ENCODE results near the gene TBX2. TPM values are rescaled to one million over a fixed set of nuclear protein-coding genes. Genes with fewer than 3 reads are reported as not detected.

TBX2 gene
- total RNA-seq, 1 experiment from 2014 or later: 2.1 TPM

DNA sequence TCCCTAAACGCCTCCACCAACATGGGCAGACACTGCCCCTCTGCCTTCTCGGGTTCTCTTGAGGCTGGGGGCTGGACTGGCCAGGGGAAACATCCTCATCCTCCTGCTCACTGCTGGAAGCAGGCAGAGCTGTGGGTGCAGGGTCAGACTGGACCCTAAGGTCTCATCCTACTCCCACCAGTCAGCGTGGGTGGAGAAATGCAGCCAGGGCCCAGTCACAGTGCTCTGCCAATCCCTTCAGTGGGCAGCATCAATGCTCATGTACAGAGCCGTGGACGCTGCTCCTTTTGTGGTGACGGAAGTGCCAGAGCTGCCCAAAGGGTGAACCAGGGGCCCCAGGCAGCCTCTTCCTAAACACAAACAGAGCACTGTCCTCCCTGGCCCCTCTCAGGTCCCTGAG is 13.4 kb upstream of the TBX2 start:
- DNase-seq (ENCODE audit: low read depth): no peak

DNA sequence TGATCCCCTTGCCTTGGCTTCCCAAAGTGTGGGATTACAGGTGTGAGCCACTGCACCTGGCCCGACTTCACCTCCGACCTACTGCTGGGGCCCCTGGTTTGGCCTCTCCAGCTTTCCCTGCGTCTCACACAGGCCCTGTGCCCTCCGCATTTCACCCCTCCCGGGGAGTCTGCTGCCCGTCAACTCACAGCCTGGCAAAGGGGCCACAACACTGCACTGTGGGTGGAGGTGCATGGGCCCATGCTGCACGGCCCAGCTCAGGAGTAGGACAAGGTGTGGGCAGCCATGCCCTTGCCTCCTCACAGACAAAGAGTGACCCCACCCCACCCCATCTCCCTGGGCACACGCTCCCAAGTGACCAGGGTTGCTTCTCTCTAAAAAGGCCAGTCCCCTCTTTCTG is 12.6 kb upstream of the TBX2 start:
- no peak for DNase-seq (ENCODE audit: low read depth)

DNA sequence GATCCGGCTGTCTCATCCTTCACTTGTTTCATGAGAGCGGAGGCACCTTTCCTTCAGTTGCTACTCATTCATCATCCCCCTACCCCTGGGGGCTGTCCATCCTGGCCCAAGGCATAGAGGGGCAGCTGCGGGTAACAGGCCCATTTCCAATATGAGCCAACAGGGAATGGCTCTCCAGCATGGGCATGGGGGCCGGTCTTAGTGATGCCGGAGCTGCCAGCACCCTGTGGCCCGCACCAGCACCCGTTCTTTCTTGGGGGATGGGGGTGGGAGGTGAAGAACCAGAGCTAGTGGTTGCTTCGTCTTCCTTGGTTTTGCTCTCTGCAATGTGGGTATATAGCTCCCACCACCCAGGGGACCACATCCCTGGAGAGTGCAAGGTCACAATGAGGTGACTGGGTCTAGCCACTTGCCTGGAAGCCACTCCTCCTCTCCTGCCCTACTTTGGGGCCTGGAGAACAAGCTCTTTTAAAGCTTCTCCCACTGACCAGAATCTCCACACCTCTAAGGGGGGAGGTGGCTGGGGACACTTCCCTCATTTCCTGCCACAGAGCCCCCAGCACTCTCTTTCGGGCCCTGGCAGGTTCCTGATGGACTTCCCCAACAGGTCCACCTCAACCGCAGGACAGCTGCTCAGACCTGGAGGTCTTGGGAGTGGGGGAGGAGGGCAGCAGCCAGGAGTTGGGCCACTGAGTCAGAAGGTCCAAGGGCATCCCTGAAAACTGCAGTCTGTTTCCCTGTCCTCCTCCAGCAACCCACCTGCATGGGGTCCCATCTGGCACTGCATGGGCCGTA is 11.9 kb upstream of the TBX2 start:
- no peak for DNase-seq (ENCODE audit: low read depth)

DNA sequence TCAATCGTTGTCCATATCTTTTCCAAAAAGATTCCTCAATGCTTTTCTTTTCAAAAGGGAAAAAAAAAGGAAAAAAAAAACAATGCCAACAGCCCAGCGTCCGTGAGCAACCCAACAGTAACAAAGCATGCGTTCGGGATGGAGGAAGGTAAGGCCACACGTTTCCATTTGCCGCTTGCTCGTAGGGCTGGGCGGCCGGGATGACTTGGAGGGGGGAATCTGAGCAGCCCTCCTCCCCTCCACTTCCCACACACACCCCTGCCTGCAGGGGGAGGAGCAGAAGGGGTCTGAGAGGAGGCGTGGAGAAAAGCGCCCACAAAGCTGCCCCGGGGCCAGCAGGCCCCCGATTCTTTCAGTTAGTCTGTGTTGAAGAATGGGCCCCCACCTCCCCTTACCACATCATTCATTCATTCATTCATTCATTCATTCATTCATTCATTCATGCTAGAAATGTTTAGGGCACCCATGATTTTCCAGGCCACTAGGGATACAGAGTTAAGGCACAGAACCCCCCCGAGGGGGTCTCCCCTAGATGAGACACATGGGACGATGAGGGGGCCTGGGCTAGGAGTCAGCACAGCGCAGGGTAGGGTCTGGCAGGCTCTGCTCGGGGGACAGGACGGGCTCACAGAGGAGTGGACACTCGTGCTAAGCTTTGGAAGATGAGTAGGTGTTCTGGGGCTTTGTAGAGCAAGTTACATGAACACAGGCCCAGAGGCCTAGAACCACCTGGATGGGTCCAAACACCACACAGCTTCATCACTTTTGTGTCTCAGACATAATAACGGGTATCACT is 10.9 kb upstream of the TBX2 start:
- no peak for DNase-seq (ENCODE audit: low read depth)

DNA sequence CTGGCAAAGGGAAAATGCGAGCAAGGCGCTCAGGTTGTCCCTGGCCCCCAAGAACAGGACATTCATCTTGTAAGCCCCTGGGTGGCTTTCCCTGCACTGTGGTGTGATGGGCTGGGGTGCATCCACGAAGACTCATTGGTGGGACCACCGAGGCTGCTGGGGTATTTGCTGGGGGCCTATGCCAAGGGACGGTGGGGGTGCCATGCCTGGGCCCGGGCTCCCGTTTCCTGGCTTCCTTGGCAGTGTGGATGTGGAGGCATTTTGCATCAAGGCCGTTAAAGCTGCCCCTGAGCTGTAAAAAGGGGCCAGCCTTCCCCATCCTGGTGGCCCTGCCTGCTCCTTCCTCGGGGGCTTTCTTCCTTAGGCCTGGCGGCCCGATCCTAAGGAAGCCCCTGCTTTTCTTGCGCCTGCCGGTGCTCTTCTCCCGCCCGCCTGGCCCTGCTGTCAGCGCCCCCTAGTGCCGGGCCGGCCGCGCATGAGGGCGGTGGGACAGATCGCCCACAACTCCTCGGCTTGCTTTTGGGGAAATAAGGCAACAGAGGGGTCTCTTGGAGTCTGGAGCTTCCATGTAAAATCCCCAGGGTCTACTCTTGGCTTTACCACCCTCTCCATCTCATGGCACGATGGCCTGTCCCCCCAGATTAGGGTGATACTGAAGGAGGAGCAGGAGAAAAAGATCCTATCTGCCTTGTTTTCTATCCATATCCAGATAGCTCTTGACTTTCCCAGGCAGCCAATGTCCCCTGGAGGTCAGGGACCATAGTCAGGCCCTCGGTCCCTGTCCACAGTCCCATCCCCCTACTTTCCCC is 9.8 kb upstream of the TBX2 start:
- DNase-seq (ENCODE audit: low read depth): peak; percentile 32

DNA sequence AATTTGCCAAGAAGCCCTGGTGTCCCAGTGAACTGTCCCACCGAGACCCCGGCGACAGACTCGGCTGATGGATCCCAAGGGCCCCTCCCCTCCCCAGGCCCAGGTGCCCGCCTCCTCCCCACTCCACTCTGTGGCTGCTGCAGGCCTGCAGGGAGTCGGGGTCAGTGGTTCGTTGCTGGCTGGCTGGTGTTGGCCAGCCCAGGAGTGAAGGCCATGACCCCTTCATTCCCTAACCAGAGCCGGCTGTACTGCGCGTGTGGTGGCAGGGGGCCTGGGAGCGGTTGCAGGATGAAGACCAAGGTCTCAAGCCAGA is 9.2 kb upstream of the TBX2 start:
- no peak for DNase-seq (ENCODE audit: low read depth)

DNA sequence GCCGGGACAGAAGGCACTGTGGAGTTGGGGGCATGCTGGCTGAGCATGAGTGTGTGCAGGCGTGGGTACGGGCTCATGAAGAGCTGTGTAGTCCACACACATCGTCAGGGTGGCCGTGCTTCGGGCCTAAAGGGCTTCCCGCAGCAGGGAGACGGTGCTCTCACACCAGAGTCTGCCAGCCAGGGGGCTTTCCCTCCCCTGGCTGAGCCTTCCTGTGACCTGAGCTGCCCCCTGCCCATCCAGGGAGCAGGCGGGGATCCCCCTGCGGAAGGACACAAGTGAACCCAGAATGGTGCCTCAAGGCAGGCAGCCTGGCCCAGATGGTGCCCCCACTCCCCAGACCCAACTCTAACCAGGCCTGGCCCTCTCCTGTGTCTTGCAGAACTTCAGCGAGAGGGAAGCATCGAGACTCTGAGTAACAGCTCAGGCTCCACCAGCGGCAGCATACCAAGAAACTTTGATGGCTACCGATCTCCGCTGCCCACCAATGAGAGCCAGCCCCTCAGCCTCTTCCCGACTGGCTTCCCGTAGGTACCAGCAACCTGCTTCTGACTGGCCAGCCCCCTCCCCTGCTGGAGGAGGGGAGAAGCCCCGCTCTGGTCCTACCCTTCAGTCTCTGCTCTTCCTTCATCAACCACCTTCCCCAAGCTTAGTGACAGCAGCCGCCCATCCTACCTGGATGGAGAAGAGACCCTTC is 7.9 kb upstream of the TBX2 start:
- no peak for DNase-seq (ENCODE audit: low read depth)

DNA sequence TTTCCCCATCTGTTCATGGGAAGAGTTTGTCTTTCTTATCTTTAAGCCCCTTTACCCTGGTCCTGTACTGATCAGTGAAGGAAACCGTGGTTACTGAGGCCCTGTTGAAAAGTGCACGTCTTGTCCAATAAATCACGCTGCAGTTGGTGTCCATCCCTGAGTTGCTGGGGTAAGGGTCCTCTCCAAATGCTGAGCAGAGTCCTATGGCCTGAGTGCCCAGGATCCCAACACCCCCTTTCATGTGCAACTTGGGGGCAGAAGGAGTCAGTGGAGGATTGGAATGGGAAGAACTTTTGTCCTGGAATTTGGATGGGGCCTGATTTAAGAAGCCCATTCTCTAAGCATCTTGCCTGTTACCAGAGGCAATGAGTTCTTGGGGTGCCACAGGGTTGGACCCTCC is 7.0 kb upstream of the TBX2 start:
- DNase-seq (ENCODE audit: low read depth): no peak

DNA sequence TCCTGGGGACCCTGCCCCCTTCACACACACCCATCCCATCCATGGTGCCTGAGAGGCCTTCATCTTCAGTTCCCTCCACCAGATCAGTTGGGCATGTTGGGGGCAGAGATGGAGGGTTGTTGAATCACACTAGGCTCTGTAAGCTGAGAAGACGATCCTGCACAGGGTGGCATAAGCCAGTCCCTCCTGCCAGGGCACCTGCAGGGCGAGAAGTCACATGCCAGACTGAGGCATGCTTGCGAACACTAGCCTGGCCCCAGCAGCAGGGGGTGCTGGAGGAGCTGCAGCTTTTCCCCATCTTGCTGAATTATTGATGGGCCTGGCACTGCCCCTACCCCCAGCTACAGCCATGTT is 6.1 kb upstream of the TBX2 start:
- DNase-seq (ENCODE audit: low read depth): no peak

DNA sequence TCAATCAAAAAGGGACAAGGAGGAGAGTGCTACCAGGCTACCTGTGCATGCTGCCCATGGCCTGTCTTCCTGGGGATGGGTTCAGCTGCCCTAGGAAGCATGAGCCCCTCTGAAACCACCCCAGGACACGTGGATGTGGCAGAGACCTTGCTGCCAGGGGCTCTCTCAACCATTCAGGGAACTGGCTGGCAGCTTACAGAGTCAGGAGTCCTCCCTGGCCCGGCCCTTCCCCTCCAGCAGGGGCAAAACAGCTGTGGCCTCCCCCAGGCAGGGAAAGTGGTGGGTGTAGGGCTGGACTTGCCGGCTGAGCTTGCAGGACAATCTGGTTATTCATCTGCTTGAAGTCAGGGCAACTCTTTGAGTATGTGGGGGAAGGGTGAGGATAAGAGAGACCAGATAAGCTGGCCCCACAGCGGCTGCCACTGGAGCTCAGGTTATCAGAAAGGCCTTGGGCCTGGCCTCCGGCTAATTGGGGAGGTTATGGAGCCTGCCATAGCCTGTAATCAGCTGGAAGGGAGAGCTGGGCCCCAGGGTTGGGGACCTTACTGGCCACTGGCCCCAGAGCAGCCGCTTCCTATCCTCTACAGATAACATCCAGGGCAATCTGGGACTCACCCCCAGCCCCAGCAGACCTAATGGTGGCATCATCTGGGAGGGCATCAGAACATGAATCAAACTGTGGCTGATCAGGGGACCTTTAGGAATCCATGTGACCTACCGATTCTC is 5.6 kb upstream of the TBX2 start:
- no peak for DNase-seq (ENCODE audit: low read depth)

DNA sequence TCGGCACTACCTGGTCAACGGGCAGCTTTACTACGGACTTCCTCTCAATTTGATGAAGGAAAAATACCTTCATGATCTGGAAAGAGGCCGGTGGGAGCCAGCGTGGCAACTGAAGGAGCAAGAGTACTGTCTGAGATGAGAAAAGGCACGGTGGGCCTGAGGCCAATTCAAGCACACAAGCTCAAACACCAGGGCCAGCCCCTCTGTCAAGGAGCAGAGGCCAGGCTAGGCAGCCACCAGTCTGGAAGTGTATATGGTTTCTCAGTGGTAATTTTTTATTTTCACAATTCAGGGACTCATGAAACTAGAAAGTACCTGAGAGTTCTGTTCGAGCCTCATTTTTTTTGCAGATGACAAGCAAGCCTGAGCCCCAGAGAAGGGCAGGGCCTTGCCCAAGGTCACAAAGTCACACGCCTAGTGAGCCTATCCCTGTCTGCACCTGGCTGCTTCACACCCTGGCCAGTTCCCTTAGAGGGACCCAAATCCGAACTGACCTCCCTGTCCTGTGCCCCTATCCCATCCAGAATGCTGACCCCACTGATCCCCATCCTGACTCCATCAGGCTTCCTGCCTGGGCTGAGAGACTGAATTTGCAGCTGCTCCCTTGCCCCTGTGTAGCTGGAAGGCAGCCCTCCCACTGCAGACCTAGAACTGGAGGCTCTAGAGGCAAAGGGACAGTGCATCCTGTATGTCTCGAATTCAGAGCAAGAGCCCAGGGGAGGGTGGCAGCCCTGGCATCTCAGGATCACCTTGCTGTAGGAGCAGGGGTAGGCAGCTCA is 4.8 kb upstream of the TBX2 start:
- no peak for DNase-seq (ENCODE audit: low read depth)

DNA sequence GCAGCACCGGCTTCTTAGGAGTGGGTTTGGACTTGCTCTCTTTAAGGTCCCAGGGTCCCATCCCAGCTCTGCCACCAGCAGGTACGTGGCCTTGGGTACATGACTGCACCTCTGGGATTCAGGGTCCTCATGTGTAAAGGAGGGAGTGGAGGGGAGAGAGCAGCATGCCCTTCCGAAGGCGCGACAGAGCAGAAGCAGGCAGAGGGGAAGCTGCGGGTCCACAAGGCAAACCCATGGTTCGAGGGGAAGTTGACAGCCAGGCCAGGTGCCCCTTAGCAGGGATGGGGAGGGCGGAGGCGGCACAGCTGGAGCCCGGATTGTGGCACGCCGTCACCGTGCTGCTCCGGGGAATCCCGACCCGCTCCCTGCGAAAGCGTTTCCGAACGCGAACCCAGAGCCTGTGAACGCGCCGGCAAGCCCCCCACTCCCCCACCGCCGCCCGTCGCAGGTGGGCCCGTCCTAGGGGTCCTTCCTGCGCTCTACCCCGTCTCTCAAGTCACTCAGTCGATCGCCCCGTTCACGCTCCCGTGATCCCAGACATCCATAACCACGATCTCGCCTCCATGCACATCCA is 4.1 kb upstream of the TBX2 start:
- DNase-seq (ENCODE audit: low read depth): no peak

DNA sequence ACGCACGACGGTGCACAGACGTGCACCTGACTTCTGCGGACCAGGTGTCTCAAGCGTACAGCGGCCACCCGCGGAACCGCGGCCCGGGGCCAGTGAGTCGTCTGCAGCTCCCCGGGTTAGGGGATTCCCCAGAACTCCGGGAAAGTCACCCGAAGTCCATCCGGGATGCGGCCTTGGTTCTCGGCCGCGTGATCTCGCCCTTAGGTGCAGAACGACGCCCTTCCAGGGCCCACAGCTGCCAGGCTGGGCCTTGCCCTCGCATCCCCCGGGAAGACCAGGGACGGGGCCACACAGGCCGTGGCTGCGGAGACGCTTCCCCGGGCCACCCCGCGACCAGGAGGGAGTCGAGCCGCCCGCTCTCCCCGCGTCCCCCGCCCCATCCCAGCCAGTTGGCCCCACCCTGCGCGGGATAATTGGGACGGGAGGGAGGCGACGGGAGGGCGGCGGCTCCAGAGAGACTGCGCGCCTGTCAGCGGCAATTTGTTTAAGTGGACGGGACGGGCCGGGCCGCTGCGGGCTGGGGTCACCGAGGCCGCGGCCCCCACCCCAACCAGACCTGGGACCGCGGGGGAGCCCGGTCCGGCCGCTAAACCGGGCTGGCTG is 3.6 kb upstream of the TBX2 start:
- no peak for DNase-seq (ENCODE audit: low read depth)

DNA sequence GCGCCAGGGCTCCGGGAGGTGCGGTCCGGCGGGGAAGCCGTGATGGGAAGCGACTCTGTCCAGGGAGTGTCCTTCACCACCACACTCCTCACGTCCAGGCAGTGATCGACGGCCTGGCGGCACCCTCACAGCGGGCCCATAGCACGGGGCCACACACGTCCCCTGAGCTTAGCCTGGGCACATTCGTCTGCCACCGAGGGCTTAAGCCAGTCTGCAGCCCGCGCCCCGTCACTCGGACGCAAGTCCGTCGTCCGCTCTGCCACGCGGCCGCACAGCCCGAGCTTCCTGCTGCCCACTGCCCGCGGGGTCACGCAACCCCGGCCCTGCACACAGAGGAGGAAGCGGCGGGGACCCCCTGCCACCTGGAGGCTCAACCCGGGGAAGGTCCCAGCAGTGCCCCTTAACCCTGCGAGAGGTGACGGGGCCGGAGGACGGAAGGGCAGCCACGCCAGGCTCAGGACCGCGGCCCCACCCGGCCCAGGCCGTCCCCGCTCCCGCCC is 3.0 kb upstream of the TBX2 start:
- no peak for DNase-seq (ENCODE audit: low read depth)

DNA sequence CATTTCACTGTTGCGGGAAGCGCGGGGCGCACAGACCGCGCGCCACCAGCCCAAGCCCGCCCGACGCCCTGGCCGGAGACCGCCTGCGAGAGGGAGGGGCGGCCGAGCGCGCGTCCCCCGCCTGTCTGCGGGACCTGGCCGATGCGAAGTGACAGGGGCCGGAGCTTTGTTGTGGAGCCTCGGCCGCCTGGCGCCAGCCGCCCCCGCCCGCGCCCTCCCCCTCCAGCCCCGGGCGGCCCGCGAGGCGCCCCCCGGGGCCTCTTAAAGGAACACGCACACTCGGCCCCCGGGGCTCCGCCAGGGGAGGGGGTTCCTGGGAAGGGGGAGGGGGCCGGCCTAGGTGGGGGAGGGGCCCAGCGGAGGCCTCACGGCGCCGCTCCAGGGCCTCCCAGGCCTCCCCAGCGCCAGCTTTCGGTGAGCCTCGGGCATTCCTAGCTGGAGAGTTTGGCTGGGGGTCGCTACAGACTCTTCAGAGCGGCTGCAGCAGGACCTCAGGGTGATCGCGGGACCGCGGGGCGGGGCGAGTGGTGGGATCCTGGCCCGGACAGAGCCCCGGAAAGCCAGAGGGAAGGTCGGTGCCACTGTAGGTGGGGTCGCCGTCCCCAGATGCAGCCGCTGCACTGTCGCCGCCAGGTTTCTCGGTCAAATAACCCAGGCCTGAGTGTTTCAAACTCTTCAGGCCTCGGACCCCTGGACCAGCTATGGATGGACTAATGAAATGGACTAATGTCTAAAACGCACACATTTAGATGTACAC is 2.4 kb upstream of the TBX2 start:
- DNase-seq (ENCODE audit: low read depth): no peak

DNA sequence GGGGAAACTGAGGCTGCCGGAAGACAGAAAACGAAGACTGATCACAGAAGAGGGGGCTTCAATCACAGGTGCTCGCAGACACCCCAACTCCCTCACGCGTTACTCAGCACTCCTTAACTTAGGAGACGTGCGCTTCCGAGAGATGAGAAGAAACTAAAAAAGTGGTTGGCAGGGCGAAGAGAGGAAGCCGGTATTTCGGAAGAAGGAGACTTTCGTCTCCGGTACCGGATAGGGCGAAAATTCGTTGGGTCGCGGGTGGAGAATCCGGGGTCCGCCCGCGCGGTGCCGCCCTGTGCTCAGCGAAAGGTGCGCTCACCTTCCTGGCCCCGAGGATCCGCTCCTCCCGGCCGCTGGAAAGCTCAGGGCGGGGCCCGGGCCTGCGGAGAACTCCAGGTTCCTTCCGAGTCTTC is 917 bp upstream of the TBX2 start:
- DNase-seq (ENCODE audit: low read depth): no peak

DNA sequence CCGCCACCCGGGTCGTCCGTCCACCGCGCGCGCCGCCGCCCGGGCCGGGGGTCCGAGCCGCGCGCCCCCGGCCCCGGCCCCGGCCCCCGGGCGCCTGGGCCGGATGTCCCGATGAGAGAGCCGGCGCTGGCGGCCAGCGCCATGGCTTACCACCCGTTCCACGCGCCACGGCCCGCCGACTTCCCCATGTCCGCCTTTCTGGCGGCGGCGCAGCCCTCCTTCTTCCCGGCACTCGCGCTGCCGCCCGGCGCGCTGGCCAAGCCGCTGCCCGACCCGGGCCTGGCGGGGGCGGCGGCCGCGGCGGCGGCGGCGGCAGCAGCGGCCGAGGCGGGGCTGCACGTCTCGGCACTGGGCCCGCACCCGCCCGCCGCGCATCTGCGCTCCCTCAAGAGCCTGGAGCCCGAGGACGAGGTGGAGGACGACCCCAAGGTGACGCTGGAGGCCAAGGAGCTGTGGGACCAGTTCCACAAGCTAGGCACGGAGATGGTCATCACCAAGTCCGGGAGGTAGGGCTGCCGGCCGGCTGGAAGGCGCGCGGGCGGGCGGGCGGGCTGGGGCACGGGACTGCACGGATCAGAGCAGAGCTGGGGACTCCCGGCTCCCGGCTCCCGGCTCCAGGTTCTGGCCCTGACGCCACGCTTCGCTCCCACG is 548 bp downstream of the TBX2 start:
- DNase-seq (ENCODE audit: low read depth): no peak

Measured in HT1080 (cell line).